Retinal pigment epithelial cell (primary cell): ENCODE data around the gene SNX25.

Source experiments
- DNase-seq: peaks from one replicate; pipeline ENCODE4 v3.0.0-alpha.2; 2010; ENCODE audit warnings: low read depth
- H3K4me3 ChIP-seq: 2 replicates; pipeline ENCODE4 v1.5.1; 2011; ENCODE audit warnings: mild to moderate bottlenecking, low read length, control low read depth, moderate library complexity
- TF ChIP-seq, protein P1 (sequence below): conservative IDR thresholded peaks from 2 replicates; pipeline ENCODE4 v1.5.1; 2011; ENCODE audit warnings: low read depth, low read length, control low read depth, inconsistent platforms

SNX25 gene

DNA sequence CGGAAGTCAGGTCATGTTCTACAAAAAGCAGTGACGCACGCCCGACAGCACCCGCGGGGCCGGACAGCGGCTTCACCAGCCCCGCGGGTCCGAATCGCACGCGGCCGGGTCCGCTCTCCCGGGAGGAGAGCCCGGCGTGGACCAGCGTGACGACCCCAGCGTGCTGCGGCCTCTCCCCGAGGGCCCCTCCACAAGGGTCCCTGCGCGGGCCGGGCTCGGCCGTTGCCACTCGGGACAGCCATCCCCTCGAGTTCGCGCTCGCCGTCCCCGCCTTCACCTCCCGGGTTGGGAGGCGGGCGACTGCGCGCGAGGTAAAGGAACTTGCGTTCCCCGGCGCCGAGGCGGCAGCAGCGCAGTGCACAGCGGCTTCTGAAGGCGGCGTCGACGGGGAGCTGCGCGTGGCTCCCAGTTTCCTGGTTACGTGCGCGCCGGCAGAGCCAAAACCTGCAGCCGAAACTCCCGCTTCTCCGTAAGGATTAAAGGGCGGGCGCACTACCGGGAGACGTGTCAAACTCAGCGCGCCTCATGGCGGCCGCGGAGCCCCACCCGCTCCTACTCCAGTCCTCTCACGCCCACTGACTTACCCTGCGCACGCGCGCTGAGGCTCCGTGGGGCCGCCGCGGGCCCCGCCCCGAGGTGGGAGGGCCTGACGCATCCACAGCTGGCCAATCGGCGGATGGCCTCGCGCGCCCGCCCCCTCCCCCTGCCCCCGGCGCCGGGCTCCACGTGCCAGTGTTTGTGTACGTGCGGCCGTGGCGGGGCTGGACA is 186.7 kb downstream of the SNX25 start:
- TF ChIP-seq, protein P1, sequence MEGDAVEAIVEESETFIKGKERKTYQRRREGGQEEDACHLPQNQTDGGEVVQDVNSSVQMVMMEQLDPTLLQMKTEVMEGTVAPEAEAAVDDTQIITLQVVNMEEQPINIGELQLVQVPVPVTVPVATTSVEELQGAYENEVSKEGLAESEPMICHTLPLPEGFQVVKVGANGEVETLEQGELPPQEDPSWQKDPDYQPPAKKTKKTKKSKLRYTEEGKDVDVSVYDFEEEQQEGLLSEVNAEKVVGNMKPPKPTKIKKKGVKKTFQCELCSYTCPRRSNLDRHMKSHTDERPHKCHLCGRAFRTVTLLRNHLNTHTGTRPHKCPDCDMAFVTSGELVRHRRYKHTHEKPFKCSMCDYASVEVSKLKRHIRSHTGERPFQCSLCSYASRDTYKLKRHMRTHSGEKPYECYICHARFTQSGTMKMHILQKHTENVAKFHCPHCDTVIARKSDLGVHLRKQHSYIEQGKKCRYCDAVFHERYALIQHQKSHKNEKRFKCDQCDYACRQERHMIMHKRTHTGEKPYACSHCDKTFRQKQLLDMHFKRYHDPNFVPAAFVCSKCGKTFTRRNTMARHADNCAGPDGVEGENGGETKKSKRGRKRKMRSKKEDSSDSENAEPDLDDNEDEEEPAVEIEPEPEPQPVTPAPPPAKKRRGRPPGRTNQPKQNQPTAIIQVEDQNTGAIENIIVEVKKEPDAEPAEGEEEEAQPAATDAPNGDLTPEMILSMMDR, result no peak
- H3K4me3 ChIP-seq, result peak overlapping the region; percentile 72
- peak; percentile 89 for DNase-seq

DNA sequence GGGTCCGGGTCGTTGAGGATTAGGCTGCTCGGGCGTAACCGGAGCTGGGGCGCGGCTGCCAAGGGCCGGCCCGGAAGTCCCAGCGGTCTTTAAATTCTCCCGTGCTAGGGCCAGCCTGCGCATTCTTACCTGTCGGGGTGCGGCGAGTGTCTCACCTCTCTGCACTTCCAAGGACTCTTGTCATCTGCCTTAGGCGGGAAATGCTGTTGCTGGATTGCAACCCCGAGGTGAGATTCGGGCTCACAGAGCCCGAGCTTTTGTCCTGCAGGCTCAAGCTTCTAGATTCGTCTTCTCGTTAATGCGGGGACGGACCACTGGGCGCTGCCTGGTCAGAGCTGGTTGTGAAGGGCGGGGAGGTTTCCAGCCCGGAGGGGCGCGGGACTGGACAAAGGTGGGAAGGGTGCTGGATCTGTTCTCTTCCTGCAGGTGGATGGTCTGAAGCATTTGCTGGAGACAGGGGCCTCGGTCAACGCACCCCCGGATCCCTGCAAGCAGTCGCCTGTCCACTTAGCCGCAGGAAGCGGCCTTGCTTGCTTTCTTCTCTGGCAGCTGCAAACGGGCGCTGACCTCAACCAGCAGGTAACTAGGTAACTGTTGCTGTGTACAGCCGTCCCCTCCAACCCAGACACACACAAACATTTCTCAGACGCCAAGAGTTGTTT is 187.5 kb downstream of the SNX25 start, which contains the start of gene ANKRD37:
Gene ANKRD37 (plus strand): TSS at position 118 of the 662 bp plus-strand sequence. CDS start 83 bp downstream, at position 201.
- TF ChIP-seq, protein P1, result no peak
- H3K4me3 ChIP-seq, result peak within 1 kb of the TSS; percentile 72
- DNase-seq, result peak; percentile 69

DNA sequence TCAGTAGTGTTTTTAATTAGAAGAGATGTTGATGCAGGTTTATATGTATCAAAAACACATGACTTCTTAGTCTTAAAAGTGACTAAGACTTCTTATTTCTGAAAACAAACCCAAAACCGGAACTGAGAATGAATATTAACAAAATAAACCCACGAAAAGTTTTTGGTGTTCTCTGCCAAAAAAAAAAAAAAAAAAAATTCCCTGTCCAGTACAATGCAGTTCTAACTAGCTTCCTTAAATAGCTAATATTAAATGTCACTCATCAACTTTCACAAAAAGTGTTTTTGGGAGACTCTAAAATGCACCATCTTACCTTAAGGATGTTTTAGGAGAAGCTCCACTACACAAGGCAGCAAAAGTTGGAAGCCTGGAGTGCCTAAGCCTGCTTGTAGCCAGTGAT is 189.2 kb downstream of the SNX25 start:
- DNase-seq, result no peak
- TF ChIP-seq, protein P1, result no peak
- H3K4me3 ChIP-seq, result no peak overlapping the region

DNA sequence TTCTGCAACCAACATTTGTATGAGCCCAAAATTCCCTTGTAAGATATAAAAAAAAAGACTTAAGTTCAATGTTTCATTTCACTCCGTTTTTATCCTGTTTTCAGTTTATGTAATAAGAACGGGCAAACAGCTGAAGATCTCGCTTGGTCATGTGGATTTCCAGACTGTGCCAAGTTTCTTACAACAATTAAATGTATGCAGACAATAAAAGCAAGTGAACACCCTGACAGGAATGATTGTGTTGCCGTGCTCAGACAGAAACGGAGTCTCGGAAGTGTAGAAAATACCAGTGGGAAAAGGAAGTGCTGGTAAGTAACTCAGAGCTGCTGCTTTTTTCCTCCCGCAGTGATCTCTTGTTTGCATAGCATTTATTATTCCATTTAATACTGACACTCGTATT is 190.1 kb downstream of the SNX25 start:
- DNase-seq, result no peak
- TF ChIP-seq, protein P1, result no peak
- H3K4me3 ChIP-seq, result peak overlapping the region; percentile 2

DNA sequence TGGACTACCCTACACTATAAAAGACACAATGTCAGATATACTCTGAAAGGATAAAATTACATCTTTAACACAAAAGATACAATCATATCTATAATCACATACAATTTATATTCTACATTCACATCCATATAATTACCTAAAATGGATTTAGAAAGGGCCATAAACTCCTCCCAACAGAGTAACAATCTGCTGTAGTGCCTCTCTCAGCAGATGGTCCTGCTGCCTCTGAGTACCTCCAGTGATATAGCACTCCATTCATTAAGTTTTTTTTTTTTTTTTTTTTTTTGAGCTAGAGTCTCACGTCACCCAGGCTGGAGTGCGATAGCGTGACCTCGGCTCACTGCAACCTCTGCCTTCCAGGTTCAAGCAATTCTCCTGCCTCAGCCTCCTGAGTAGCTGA is 194.6 kb downstream of the SNX25 start:
- no peak overlapping the region for H3K4me3 ChIP-seq
- DNase-seq, result no peak
- TF ChIP-seq, protein P1, result no peak

DNA sequence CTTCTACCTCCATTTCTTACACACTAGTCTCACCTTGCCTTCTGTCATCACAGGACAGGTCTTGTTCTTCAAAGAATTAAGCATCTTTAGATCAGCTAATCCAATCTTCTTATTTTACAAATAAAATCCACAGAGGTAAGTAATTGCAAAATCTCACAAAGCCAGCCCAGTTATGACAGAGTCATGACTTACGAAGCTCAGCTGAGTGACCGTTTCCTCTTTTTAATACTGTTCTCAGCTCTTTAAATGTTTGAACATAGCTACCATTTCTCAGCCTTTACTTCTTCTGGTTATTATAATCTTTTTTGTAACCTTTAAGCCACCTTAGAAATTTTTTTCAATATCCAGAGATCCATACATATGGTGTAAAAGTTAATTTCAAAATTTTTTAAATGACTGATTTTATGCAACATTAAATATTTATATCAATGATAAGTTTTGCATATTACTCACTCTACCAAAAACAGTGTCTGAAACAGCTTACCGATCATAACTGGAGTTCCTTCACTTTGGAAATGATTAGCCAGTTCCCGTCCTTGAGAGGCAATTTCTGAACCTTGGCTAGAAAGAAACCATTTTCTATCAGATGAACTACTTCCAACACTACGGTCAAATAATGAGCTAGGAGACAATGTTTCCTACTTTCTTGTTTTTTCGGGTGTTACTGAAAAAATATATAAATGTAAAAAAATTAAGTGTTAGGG is 196.1 kb downstream of the SNX25 start:
- TF ChIP-seq, protein P1, result no peak
- H3K4me3 ChIP-seq, result no peak overlapping the region
- DNase-seq, result no peak
